HG02623 (cell line): ENCODE results near the gene MACC1.

Experiments
- ATAC-seq: cut with Tn5 transposase; IDR thresholded peaks from one replicate; pipeline ENCODE4 v1.9.1; 2021; ENCODE audit warnings: moderate library complexity; ENCODE audit not compliant: unreplicated experiment

MACC1 gene

DNA sequence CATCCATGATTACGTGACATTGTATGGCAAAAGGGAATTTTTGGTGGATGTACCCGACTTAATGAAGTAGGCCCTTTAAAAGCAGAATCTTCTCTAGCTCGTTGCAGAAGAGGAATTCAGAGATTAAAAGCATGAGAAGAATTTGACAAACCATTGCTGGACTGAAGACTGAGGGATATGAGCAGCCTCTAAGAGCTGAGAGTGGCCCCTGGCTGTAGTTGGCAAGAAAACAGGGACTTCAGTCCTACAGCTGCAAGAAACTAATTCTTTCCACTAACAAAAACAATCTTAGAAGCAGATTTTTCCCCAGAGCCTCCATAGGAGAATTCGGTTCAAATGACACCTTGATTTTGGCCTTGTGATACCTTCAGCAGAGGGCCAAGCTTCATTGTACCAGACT lies 34.1 kb downstream of the MACC1 start:
- ATAC-seq = no peak

DNA sequence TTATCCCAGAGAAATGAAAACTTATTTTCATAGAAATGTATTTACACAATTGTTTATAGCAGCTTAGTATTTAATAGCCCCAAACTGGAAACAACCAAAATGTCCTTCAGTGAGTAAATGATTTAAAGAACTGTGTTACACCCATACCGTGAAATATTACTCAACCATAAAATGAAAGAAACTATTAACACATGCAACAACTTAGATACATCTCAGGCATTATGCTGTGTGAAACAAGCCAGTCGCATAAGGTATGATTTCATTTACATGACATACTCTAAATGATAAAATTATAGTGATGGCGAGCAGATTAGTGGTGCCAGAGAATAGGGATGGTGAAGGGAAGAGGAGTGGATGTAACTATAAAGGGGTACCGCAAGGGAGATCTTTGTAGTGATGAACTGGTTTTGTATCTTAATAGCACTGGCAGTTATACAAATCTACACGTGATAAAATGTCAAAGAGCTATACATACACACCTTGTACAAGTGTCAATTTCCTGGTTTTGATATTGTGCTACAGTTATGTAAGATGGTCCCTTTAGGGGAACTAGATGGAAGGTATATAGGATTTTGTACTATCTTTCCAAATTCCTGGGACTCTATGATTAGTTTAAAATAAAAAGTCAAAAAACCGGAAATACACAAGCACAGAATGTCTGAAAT lies 40.5 kb downstream of the MACC1 start:
- ATAC-seq = no peak

DNA sequence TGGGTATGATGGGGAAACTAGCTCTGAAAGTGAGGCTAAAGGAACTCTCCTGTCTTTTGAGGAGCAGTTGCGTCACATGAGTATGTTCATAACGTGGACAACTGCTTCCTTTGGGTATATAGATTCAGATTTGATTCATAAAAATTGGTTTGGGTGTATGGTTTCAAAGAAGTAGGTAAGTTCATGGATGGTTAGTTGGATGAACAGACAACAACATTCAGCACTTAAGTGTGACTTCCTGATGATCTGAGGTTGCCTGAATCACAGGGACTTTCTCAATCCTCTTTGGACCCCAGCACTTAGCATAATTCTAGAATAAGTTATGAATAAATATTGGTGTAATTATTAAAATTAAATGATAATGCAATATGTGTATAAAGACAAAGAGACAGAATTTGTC lies 43.4 kb downstream of the MACC1 start:
- no peak for ATAC-seq

DNA sequence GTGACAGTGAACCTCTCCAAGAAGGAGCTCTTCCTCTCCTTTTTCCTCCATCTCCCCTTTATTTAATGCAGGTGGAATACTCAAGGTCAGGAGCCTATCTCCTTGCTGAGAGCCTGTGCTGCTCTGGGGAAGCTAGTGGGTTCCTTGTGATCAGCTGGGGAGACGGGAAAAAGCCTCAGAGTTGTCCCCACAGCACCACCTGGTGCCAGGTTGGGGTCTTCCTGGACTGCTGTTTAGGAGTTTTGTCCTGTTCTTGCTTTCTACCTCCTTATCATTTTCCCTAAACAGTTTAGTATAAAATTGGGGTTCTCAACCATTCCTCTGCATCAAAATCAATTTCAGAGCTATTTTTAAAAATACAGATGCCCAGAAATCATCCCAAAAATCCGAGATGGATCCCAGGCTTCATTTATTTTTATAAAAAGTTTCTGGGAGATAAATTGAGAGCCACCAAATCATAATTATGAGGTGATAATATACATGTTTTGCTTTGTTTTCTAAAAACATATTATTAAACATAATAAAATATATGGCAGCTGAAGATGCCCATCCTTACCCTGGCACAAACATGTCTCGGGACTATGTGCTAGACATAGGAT lies 44.3 kb downstream of the MACC1 start:
- ATAC-seq = no peak

DNA sequence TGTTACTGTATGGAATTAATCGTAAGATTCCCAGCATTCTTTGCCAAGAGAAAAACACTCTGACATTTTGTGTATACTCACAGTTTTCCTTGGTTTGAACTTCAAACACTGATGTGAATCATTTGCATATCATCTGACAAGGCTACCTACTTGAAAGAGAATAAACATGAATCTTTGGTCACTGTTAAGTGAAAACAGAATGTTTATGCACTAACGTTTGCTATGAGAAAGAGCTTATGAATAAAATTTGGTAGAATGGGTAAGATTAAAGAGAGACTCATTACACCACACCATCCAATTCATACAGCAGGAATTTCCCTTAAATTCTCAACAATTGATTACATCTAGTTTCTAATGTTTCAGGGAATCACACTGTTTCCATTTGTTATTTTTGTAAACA lies 46.6 kb downstream of the MACC1 start:
- ATAC-seq = no peak

DNA sequence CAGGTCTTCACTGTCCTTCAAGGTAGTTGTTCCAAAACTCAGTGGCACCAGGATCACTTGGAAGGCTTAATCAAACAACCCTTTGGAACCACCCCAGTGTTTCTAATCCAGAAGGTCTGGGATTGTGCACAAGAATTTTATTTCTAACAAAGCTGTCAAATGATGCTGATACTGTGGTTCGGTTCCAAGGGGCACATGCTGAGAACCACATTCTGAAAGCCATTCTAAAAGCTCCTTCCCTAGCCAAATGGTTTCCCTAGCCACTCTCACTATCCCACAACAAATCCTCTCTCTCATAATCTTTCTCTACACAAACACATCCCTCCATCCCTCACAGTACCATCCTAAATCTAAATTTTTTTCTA lies 52.1 kb downstream of the MACC1 start:
- ATAC-seq = no peak

DNA sequence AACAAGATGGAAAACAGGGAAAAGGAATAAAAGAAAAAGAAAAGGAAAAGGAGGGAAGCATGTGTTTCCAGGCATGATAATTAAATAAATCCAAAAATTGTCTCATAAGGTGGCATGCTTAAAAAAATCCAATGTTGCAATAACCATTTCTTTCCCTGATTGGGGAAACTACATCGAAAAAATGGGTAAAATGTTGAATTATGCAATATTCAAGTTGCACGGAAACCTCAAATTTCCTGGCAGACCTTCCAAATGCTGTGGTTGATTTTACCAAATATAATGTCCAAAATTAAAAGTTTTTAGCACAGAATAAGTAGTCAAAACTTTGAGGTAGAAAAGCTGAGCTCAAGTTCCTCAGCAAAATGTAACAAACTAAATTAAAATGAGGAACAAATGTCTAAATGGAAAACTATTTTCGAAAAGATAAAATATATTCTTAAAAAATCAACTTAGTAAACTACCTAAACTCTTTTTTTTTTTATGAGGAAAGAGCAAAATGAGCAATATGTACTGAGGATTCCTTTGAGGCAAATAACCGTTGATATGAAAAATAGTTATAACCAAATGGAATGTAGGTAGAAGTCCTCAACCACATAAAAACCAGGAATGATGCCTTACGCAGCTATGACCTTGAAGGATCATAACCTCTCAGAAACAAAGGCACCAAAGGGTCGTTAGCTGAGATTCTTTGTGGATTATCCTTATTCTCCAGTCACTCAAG lies 52.6 kb downstream of the MACC1 start:
- ATAC-seq = no peak

DNA sequence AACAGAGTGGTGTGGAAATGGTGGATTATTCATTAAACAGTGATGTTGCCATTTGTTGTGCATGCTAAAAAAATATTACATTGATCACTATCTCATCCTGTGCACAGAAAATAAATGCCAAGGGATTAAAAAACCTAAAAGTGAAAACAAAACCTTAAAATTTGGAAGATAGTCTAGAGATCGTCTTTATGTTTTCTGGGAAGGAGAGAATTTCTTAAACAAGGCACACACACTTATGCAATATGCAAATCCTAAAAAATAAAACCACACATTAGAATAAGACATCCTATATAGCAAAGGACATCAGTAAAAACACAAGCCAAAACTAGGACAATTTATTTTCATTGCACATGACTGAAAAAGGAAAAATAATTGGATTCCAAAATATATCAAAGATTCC lies 54.5 kb downstream of the MACC1 start:
- no peak for ATAC-seq

DNA sequence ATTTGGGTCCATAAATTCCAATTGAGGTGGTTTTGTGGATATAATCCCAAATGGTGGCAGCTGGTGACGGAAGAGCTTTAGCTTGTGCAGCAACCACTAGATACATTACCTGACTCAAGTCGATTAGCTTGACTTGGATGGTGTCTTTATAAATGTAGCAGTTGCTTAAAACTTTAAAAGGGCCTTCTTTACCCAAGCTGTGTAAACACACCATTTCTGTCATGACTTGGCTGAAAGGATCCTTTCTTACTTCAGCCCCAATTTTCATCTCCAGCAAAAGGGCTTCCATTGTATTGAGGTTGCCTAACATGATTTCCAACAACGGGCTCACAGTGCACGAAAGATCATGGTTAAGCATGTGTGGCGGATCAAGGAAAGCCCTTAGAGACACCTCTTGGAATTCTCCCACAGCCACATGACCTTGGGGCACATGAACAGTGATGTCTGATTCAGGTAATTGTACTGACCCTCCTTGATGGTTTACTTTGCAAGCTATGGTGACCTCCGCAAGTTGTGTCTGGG lies 57.9 kb downstream of the MACC1 start:
- ATAC-seq = no peak

DNA sequence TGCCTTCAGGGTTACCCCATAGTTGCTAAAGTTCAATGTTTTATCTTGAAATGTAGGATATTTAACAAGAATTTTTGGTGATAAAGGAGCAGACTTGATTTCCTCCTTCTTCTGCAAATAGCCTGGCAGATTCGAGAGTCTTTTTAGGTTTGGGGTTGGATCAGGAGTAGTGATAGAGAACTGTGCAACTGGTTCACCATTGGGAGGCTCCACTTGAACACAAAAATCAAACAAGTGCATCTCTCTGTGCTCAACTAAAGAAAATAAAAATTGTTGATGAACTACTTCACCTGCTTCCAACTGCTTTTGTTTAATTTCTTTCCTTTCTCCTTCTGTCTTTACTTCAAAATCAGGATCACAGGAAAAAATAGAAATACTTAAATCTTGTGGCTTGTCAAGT lies 58.5 kb downstream of the MACC1 start:
- peak; percentile 55 for ATAC-seq

DNA sequence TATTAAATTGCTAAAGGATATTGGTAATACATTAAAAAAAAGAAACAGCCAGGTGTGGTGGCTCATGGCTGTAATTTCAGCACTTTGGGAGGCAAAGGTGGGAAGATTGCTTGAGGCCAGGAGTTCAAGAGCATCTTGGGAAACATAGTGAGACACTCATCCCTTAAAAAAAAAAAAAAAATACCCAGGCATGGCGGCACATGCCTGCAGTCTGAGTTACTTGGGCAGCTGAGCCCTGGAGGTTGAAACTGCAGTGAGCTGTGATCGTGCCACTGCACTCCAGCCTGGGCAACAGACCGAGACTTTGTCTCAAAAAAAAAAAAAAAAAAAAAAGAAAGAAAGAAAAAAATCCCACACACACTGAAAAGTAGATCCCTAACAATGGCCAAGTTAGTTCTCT lies 59.7 kb downstream of the MACC1 start:
- ATAC-seq = no peak

DNA sequence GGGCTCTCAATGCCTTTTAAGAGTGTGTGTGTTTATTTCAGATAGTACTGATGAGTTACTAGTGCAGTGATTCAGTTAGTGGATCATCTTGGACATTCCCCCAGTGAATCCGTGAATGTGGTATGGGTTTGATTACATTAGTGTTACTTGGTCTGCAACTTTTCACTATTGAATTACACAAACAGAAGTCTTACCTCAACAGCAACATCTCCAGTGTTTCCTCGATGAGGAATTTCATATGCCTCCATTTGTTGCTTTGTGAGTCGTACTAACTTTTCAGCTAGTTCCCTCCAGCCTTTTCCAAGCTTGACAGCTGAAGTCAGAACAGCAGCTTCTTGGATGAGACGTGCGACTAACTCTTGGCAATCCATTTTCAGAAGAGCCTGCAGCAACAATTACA lies 63.2 kb downstream of the MACC1 start:
- ATAC-seq = no peak

DNA sequence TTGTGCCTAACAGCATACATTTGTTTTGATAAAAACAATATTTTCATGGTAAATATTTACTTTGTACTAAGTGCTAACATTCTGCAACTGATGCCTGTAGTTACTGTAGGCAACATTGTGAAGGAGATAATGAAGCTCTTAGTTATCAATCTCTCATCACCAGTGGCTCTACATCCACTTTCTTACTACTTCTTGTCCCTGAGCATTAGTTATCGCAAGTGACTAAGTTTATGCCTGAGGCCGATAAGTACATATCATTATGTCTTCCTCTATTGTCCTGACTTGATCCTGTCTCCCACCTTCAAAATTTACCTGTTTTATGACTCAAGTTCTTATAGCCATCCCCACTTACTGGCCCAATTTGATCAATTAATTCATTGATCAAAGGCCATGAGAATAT lies 63.6 kb downstream of the MACC1 start:
- no peak for ATAC-seq

DNA sequence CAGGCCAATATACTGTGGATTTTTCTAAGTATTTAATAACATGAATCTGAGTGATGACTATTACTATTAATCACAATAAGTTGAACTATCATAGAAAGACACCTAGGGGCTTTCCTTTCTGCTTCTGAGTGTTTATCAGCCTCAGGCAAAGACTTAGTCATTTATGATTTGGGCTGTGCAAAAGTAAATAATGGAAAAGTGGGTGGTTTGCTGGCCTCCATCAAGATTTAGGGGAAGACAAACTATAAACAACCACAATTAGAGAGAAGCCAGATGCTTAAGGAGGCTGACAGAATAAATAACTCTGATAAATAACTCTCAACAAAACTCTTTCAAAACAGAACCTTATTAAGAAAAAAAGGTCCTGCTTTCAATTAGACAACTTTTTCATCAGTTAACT lies 64.7 kb downstream of the MACC1 start:
- ATAC-seq = no peak

DNA sequence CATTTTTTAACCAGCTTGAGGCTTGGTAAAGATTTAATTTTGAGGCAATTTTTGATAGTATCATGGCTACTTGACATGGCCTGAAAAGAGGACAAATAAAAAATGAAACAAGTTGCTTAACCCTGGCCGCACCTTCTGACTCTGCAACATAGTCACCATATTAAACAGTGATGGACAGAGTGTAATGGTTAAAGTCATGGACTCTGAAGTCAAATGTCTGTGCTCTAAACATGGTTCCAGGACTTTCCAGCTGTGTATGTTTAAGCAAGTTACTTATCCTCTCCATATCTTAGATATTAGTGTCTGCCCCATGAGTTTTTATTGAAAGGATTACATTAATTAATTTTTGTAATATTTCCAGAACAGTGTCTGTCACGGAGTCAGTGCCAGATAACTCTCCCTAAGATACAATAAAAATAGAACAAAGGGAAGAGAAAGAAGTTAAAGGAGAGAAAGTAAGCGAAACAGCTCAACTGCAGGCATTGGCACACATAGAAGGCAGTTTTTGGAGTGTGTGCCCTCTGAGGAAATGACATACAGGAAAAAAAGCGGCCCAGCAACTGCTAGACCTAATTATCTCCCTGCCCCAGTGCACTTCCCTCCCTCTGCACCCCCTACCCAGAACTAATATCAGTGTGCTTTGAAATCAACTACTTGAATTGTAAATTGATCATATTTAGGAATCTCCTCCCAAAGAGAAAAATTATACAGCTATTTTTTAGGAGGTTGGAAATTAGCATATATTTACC lies 65.3 kb downstream of the MACC1 start:
- ATAC-seq = no peak

DNA sequence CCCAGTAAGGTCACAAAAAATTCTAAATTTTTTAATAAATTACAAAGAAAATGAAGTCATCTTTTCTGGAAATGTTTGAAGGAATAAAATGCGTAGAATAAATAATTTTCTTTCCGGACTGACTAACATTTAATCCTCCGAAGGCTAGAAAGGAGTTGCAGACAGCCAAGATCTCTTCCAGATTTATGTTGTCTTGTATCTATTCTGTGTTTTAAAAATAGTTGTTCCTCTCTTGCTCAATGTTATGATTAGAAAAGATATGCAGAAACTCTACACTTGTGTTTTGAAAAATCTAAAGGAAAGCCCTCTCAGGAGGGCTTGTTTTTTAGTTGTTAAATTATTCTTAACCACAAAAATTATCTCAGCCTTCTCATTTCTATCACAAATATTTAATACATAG lies 70.7 kb downstream of the MACC1 start:
- ATAC-seq = no peak

DNA sequence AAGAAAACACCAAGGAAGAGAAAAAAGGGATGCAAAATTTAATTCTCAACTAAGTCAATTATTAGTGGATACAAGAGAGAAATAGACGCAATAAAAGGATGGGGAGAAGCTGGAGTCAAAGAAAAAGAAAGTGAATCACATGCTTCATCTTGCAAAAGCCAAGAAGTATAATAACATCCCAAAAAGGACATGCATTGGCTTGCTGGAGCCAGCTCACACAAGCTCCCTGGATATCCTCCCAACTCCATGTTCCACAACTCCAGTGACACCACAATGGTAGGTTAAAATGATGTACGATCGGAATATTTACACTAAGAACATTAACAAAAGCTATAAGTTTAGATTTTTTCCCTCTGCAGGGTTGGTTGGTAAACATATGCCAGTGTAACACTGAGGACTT lies 72.4 kb downstream of the MACC1 start:
- no peak for ATAC-seq

DNA sequence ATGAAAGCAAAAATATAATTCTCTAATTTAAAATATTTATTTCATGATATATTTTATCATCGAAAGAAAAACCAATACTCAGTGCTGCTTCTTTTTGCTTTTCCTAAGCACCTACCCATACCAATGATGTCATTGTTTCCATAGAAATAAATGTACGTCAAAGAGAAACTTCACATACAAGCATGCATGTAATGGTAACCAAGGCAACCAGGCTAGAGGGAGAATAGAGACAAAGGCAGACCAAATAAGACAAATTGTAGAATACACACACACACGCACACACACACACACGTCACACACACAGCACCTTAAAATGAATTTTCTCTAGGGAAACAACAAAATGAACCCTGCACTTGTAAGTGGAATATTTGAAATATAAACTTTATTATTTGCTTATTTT lies 75.5 kb downstream of the MACC1 start:
- ATAC-seq = no peak

DNA sequence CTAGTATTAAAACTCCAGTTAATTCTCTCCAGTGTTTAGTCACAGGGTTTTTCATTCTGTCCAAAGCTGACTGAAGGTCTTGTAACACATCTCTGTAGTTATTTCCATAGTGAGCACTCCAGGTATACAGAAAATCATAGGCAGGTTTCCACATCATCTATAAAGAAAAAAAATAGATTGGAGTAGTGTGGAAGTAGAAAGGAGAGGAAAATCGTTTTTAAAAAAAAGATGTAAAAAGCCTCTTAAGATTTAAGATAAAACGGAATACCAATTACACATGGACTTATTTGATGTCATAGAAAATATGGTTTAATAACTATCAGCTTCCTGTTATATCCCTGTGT lies 76.2 kb downstream of the MACC1 start:
- no peak for ATAC-seq

DNA sequence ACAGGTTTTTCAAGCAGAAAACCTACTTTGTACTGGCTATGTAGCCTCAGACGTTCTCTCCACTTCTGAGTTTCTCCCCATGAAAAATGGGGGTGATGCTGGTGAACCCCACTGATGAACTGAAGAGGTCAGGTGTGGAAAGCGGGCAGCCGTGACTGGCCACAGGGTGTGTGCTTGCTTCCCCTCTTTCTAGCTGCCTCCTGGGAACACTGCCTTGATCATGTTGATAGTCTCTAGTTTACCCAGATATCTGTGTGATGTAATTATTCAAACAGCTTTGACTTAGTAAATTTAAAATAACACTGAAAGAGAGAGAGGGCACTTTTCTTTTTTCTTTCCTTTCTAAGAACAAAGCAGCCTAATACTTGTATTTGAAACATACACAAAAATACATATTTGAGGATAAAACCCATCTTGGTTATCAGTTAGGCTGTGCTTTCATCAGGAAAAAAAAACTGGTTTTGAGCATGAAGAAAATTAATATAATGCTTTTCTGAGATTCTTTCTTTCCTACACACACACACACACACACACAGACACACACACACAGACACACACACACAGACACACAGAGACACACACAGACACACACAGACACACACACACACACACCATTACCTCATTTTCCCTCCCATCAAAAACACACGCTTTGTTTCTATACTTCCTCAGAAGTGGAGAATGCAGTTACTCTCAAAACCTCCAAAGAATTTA lies 76.7 kb downstream of the MACC1 start:
- no peak for ATAC-seq

DNA sequence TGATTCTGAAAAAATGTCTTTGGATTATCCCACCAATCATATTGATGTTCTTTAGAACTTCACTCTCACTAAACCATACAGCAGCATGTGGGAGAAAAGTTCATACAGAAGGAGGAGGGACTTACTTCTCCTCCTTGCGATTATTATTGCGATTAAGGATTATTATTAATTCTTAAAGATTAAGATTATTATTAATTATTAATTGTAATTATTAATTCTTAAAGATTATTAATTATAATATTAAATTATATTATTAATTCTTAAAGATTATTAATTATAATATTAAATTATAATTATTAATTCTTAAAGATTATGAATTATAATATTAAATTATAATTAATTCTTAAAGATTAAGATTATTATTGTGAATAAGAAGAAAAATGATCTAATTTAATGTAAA lies 80.5 kb downstream of the MACC1 start:
- ATAC-seq = no peak
